ENCODE measurements around the gene CNPY4. TPM values are rescaled to one million over a fixed set of nuclear protein-coding genes. Genes with fewer than 3 reads are reported as not detected.
A peak's percentile ranks its signal among the peaks of the same experiment; 100 is the strongest.

The CNPY4 gene
- total RNA-seq, 1 donor from 2014 or later = 14.5 TPM

- Histone ChIP-seq H3K36me3 (peaks cover 0 to 19% of the 10 kb centered on the region in 2 donors), H3K4me1 (peaks cover 39% of the 10 kb centered on the region)
- intact Hi-C loops (cut with DNase I) = loop anchor here (5.0 kb wide), 1 partner anchor 89 kb away; no protein-coding TSS in a partner anchor
These were observed 37.8 kb upstream of the CNPY4 start, which contains the start of gene ZNF3 for GRCh38 chr7:100081535-100082102. TSS of gene ZNF3 (minus strand) at chr7:100081723. CDS start at chr7:100077357, 4,366 bp downstream.

GRCh38 chr7:100082978-100083377 lies 36.5 kb upstream of the CNPY4 start:
- no peak for DNase-seq (ENCODE audit: extremely low spot score in 2 of 2)
- TF ChIP-seq CTCF (IDR thresholded peaks at IDR 0.05) (no peak), POLR2A (IDR thresholded peaks at IDR 0.05) (no peak), POLR2AphosphoS5 (IDR thresholded peaks at IDR 0.05; ENCODE audit: insufficient read depth in 1 of 2, low read depth in 1 of 2) (no peak)
- H3K4me1 ChIP-seq = peaks cover 45% of the 10 kb centered on the region
- intact Hi-C loops (cut with DNase I) = loop anchor here (5.0 kb wide), 1 partner anchor 91 kb away; no protein-coding TSS in a partner anchor
- no peak overlapping the region for H3K27ac ChIP-seq
- no peaks in the 10 kb centered on the region for H3K27me3 ChIP-seq
- H3K36me3 ChIP-seq = peaks cover 0 to 12% of the 10 kb centered on the region in 2 donors
- no peaks in the 10 kb centered on the region for H3K9me3 ChIP-seq
- peak overlapping the region; percentile 79 to 85 for H3K4me3 ChIP-seq

More at GRCh38 chr7:100081535-100082102, 37.8 kb upstream of the CNPY4 start, which contains the start of gene ZNF3:
- peak within 1 kb of the TSS; percentile 79 to 85 for H3K4me3 ChIP-seq
- TF ChIP-seq POLR2A (IDR thresholded peaks at IDR 0.05) (peak in 1 of 2 donors; percentile 20), POLR2AphosphoS5 (IDR thresholded peaks at IDR 0.05; ENCODE audit: insufficient read depth in 1 of 2, low read depth in 1 of 2) (peak; percentile 86 to 94), CTCF (IDR thresholded peaks at IDR 0.05) (peak; percentile 65 to 97 (median 92))
- DNase-seq (ENCODE audit: extremely low spot score in 2 of 2) = peak in 1 of 2 donors; percentile 99
- H3K27me3 ChIP-seq = no peaks in the 10 kb centered on the region
- no peaks in the 10 kb centered on the region for H3K9me3 ChIP-seq
- H3K27ac ChIP-seq = peak within 1 kb of the TSS; percentile 71

- no peaks in the 10 kb centered on the region for H3K9me3 ChIP-seq
- H3K36me3 ChIP-seq = no peaks in the 10 kb centered on the region
- no peak overlapping the region for H3K27ac ChIP-seq
- H3K4me1 ChIP-seq = peaks cover 39% of the 10 kb centered on the region
- H3K27me3 ChIP-seq = no peaks in the 10 kb centered on the region
- TF ChIP-seq POLR2A (IDR thresholded peaks at IDR 0.05) = no peak
- no peak for TF ChIP-seq POLR2AphosphoS5 (IDR thresholded peaks at IDR 0.05; ENCODE audit: insufficient read depth in 1 of 2, low read depth in 1 of 2)
- TF ChIP-seq CTCF (IDR thresholded peaks at IDR 0.05) = no peak
- H3K4me3 ChIP-seq = no peak overlapping the region
- no peak for DNase-seq (ENCODE audit: extremely low spot score in 2 of 2)
- intact Hi-C loops (cut with DNase I) = no loop called here
These were observed 33.9 kb upstream of the CNPY4 start for GRCh38 chr7:100085515-100085914.

- TF ChIP-seq POLR2A (IDR thresholded peaks at IDR 0.05) = no peak
- TF ChIP-seq POLR2AphosphoS5 (IDR thresholded peaks at IDR 0.05; ENCODE audit: insufficient read depth in 1 of 2, low read depth in 1 of 2) = no peak
- TF ChIP-seq CTCF (IDR thresholded peaks at IDR 0.05) = no peak
- DNase-seq (ENCODE audit: extremely low spot score in 2 of 2) = no peak
- Histone ChIP-seq H3K27ac (peak overlapping the region; percentile 88), H3K27me3 (no peaks in the 10 kb centered on the region), H3K36me3 (peaks cover 0 to 13% of the 10 kb centered on the region in 2 donors), H3K4me3 (no peak overlapping the region), H3K9me3 (no peaks in the 10 kb centered on the region), H3K4me1 (peaks cover 30% of the 10 kb centered on the region)
- intact Hi-C loops (cut with DNase I) = no loop called here
These were observed 32.2 kb upstream of the CNPY4 start for GRCh38 chr7:100087055-100087750.

Measured in vagina (tissue), 2 donors.